GM10266 (cell line): Measurements from ENCODE around the gene TCP11L1.

Experiments
- DNase-seq: peaks from one replicate; pipeline ENCODE4 v3.0.0; 2012; ENCODE audit errors: extremely low spot score
- CTCF ChIP-seq: IDR thresholded peaks from 2 replicates; pipeline ENCODE4 v1.5.1; 2012; ENCODE audit warnings: mild to moderate bottlenecking, low read depth; ENCODE audit not compliant: control insufficient read depth, insufficient read depth; ENCODE audit errors: missing control alignments

TCP11L1 gene

DNA sequence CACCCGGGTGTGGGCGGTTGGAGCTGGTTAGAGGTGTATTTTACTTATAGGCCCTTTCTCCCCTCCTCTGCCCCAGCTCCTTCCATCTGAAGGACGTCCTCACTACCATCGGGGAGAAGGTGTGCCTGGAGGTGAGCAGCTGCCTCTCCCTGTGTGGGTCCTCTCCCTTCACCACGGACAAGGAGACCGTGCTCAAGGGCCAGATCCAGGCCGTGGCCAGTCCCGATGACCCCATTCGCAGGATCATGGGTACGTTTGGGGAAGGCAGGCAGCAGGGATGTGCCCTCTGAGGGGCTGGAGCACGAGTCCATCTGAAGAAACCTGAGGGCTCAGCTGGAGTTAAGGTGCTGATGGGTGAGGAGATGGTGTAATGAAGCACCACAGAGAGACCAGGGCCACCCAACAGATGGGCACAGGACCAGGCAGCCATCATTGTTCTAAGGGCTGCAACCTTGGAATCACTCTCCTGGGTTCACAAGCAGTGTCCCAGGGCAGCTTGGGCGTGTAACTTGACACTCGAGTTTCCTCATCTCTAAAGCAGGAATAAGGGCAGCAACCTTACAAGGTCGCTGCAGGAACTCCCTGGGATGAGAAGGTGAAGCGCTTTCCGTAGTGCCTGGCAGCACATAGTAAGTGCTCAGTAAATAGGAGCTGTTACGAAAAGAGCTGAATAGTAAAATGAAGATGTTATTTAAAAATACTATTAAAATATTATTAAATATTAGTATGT lies 29.4 kb downstream of the TCP11L1 start:
- TF ChIP-seq CTCF: no peak
- DNase-seq: no peak

DNA sequence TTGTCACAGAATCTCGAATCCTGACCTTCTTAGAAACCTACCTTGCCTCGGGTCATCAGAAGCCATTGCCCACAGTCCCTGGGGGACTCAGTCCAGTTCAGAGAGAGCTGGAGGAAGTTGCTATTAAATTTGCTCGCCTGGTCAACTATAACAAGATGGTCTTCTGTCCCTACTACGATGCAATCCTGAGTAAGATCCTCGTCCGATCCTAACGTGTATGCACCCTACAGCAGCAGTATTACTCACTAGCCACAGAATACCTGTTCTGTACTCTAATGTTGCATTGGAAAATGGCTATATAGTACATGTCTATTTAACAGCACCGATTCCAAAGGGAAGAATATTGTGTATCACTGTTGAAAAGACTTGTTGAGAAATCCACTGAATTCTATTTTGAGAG lies 33.1 kb downstream of the TCP11L1 start:
- DNase-seq: no peak
- no peak for TF ChIP-seq CTCF

- TF ChIP-seq CTCF: no peak
- no peak for DNase-seq
Observed at GRCh38 chr11:33083918-33084317, 44.5 kb downstream of the TCP11L1 start.

DNA sequence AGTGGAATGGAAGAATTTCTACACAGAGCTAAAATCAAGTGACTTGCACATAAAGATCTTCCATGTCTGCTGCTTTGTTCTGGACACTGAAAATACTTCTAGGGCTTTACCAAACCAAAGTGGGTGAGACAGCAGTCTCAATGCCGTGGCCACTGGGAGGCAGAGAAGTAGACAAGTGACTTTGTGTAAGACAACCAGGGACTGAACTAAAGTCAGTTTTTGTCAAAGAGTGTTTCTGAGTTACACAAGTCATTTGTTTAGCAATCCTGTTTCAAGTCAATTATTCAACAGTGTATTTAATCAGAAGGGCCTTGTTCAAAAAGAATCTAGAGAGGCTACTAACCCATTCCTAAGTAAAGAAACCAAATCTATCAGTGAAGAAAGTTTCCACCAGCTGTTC lies 46.6 kb downstream of the TCP11L1 start:
- no peak for TF ChIP-seq CTCF
- no peak for DNase-seq

GRCh38 chr11:33089776-33090175 lies 50.4 kb downstream of the TCP11L1 start:
- DNase-seq: no peak
- no peak for TF ChIP-seq CTCF

- TF ChIP-seq CTCF: no peak
- DNase-seq: no peak
Observed at GRCh38 chr11:33094157-33094556, 54.8 kb downstream of the TCP11L1 start.

- no peak for DNase-seq
- no peak for TF ChIP-seq CTCF
Observed at GRCh38 chr11:33103836-33104235, 64.5 kb downstream of the TCP11L1 start.
